Parathyroid adenoma (tissue), 2 donors: ENCODE results near the gene CELSR3.

Experiments
- H2AFZ ChIP-seq: fragments of 300-600 bp; sonication (generic); one replicate; pipeline ENCODE4 v1.7.0; 2017; ENCODE audit warnings: antibody characterized with exemption, mild to moderate bottlenecking
- H3K27ac ChIP-seq: fragments of 300-600 bp; sonication (generic); one replicate; pipeline ENCODE4 v1.7.0; 2017
- H3K27me3 ChIP-seq: fragments of 300-600 bp; sonication (generic); one replicate; pipeline ENCODE4 v1.7.0; 2017; ENCODE audit warnings: low read length; ENCODE audit not compliant: control insufficient read depth, insufficient read depth
- H3K36me3 ChIP-seq: fragments of 300-600 bp; sonication (generic); one replicate; pipeline ENCODE4 v1.7.0; 2017; ENCODE audit warnings: low read length; ENCODE audit not compliant: control insufficient read depth, insufficient read depth
- H3K4me1 ChIP-seq: fragments of 300-600 bp; sonication (generic); one replicate; pipeline ENCODE4 v1.7.0; 2017; ENCODE audit warnings: control low read depth
- H3K4me2 ChIP-seq: fragments of 300-600 bp; sonication (generic); one replicate; pipeline ENCODE4 v1.7.0; 2017; ENCODE audit warnings: low read length
- H3K4me3 ChIP-seq: fragments of 300-600 bp; sonication (generic); one replicate; pipeline ENCODE4 v1.7.0; 2017; ENCODE audit warnings: low read depth, low read length
- H3K79me2 ChIP-seq: fragments of 300-600 bp; sonication (generic); one replicate; pipeline ENCODE4 v1.7.0; 2017; ENCODE audit warnings: control low read depth
- H3K9ac ChIP-seq: fragments of 300-600 bp; sonication (generic); one replicate; pipeline ENCODE4 v1.7.0; 2017; ENCODE audit warnings: mild to moderate bottlenecking
- H3K9me3 ChIP-seq: fragments of 300-600 bp; sonication (generic); one replicate; pipeline ENCODE4 v1.7.0; 2017; ENCODE audit warnings: low read length; ENCODE audit not compliant: control insufficient read depth
- TF ChIP-seq, protein P1 (sequence below): fragments of 300-600 bp; sonication (generic); IDR thresholded peaks from one replicate; pipeline ENCODE4 v1.7.0; 2017; ENCODE audit warnings: antibody characterized with exemption, mild to moderate bottlenecking
- donor health status: primary hyperparathyroidism.

CELSR3 gene

DNA sequence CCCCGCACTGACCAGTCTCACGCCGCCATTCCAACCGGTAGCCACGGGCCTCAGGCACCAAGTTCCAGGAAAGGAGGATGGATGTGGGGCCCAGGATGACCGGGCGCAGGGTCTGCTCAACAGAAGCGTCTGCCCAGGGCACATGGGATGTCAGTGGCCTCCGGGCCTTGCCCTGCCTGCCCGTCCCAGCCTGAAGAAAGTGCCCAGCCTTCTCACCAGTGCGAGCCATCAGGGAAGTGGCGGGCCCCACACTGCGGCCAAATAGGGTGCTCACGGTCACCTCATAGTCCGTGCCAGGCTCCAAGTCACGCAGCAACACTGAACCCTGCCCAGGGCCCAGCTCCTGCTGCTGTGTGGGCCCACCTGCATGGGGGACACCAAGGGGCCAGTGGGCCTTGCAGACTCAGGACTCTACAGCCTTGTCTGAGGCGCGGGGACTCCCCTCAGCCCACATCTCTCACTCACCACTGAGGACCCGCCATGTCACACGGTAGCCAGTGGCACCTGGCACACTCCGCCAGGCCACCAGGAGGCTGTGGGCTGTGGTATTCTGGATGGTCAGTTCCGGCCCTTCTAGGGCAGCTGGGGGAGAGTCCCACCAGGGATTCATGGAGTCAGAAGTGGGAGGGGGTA lies 70.7 kb downstream of the CELSR3 start:
- Histone ChIP-seq H3K4me1 (peaks cover 7% of the 10 kb centered on the region), H3K27ac (no peak overlapping the region), H3K36me3 (no peaks in the 10 kb centered on the region), H3K79me2 (no peaks in the 10 kb centered on the region), H3K9me3 (no peaks in the 10 kb centered on the region), H2AFZ (no peak overlapping the region), H3K4me3 (no peak overlapping the region), H3K4me2 (no peak overlapping the region), H3K27me3 (no peaks in the 10 kb centered on the region), H3K9ac (no peak overlapping the region)
- TF ChIP-seq, protein P1, sequence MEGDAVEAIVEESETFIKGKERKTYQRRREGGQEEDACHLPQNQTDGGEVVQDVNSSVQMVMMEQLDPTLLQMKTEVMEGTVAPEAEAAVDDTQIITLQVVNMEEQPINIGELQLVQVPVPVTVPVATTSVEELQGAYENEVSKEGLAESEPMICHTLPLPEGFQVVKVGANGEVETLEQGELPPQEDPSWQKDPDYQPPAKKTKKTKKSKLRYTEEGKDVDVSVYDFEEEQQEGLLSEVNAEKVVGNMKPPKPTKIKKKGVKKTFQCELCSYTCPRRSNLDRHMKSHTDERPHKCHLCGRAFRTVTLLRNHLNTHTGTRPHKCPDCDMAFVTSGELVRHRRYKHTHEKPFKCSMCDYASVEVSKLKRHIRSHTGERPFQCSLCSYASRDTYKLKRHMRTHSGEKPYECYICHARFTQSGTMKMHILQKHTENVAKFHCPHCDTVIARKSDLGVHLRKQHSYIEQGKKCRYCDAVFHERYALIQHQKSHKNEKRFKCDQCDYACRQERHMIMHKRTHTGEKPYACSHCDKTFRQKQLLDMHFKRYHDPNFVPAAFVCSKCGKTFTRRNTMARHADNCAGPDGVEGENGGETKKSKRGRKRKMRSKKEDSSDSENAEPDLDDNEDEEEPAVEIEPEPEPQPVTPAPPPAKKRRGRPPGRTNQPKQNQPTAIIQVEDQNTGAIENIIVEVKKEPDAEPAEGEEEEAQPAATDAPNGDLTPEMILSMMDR: no peak

DNA sequence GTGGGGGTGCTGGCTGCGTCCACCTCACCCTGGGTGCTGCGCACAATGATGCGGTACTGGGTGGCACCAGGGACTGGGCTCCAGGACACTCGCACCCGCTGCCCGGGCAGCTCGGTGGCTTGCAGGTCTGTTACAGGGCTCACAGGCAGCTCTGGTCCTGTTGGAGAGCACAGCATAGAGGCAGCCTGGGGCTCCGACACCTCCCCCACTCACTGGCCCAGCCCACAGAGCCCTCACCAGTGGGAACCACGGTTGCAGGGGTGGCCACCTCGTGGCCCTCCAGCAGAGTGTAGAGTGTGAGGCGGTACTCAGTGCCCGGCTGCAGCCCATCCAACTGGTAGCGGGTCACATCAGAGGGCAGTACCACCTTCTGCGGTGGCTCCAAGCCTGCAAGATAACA lies 71.2 kb downstream of the CELSR3 start:
- no peak overlapping the region for H2AFZ ChIP-seq
- H3K9me3 ChIP-seq: no peaks in the 10 kb centered on the region
- H3K4me3 ChIP-seq: no peak overlapping the region
- H3K4me1 ChIP-seq: peaks cover 7% of the 10 kb centered on the region
- TF ChIP-seq, protein P1: no peak
- H3K36me3 ChIP-seq: no peaks in the 10 kb centered on the region
- no peak overlapping the region for H3K9ac ChIP-seq
- H3K4me2 ChIP-seq: no peak overlapping the region
- H3K27me3 ChIP-seq: no peaks in the 10 kb centered on the region
- no peak overlapping the region for H3K27ac ChIP-seq
- no peaks in the 10 kb centered on the region for H3K79me2 ChIP-seq

DNA sequence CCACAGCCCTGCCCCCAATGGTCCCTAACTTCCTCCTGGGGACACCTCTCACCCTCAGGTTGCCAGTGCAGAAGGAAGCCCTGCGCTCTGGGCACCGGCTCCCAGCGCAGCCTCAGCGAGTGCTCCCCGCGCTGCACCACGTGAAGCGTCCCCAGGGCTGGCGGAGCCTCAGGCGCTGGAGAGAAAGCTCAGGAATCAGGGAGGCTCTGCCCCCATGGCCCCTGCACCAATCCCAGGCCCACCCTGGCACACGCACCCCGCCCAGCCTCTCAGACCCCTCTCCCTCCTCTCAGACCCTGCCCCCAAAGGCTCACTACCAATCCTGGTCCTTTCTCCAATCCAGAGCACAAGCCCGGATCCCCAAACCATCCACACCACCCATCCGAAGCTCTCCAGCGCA lies 74.5 kb downstream of the CELSR3 start:
- Histone ChIP-seq H2AFZ (no peak overlapping the region), H3K27me3 (no peaks in the 10 kb centered on the region), H3K9me3 (no peaks in the 10 kb centered on the region), H3K4me3 (no peak overlapping the region), H3K9ac (no peak overlapping the region), H3K27ac (no peak overlapping the region), H3K4me2 (no peak overlapping the region), H3K79me2 (no peaks in the 10 kb centered on the region), H3K4me1 (no peaks in the 10 kb centered on the region), H3K36me3 (no peaks in the 10 kb centered on the region)
- TF ChIP-seq, protein P1: no peak

DNA sequence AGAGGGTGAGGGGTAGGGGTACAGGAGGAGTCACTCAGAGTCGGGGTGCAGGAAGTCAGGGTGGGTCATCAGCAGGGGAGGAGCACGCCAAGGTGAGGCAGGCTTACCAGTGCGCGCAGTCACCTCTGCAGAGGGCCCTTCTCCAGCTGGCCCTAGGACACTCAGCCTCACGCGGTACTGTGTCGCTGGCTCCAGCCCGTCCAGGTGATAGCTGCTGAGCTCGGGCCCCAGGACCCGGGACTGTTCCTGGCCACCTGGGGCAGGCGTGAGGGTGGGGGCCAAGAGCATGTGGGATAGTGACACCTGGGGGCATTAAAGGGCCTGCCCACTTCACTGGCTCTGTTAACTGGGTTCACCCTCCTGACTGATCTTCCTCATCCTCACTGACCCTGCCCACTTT lies 75.0 kb downstream of the CELSR3 start:
- H3K4me2 ChIP-seq: no peak overlapping the region
- TF ChIP-seq, protein P1: no peak
- H3K4me3 ChIP-seq: no peak overlapping the region
- H3K27ac ChIP-seq: no peak overlapping the region
- no peaks in the 10 kb centered on the region for H3K4me1 ChIP-seq
- H2AFZ ChIP-seq: no peak overlapping the region
- no peaks in the 10 kb centered on the region for H3K36me3 ChIP-seq
- H3K27me3 ChIP-seq: no peaks in the 10 kb centered on the region
- no peaks in the 10 kb centered on the region for H3K9me3 ChIP-seq
- no peak overlapping the region for H3K9ac ChIP-seq
- no peaks in the 10 kb centered on the region for H3K79me2 ChIP-seq
